HG03280 (cell line): Measurements from ENCODE around the gene NELL1.

Source experiments
- ATAC-seq: cut with Tn5 transposase; IDR thresholded peaks from one replicate; pipeline ENCODE4 v1.9.1; 2021; ENCODE audit warnings: mild to moderate bottlenecking, moderate library complexity; ENCODE audit not compliant: unreplicated experiment

Gene NELL1

GRCh38 chr11:20668844-20669819, at the start of gene NELL1:
NELL1 (plus strand) TSS chr11:20669586.
- ATAC-seq = no peak

- no peak for ATAC-seq
Observed at GRCh38 chr11:20620988-20621387, 48.4 kb upstream of the NELL1 start.

- no peak for ATAC-seq
Observed at GRCh38 chr11:20621679-20622078, 47.7 kb upstream of the NELL1 start.

- no peak for ATAC-seq
Observed at GRCh38 chr11:20623252-20623651, 46.1 kb upstream of the NELL1 start.

- no peak for ATAC-seq
Observed at GRCh38 chr11:20626279-20626678, 43.1 kb upstream of the NELL1 start.

GRCh38 chr11:20627026-20627425, 42.4 kb upstream of the NELL1 start:
- ATAC-seq = no peak

GRCh38 chr11:20627701-20628100, 41.7 kb upstream of the NELL1 start:
- no peak for ATAC-seq

GRCh38 chr11:20631519-20632168, 37.7 kb upstream of the NELL1 start:
- no peak for ATAC-seq

GRCh38 chr11:20632169-20632532, 37.2 kb upstream of the NELL1 start:
- no peak for ATAC-seq

GRCh38 chr11:20634044-20634443, 35.3 kb upstream of the NELL1 start:
- ATAC-seq = no peak

GRCh38 chr11:20634781-20635180, 34.6 kb upstream of the NELL1 start:
- no peak for ATAC-seq

- ATAC-seq = no peak
Observed at GRCh38 chr11:20638074-20638473, 31.3 kb upstream of the NELL1 start.

- no peak for ATAC-seq
Observed at GRCh38 chr11:20639688-20640087, 29.7 kb upstream of the NELL1 start.

- no peak for ATAC-seq
Observed at GRCh38 chr11:20640401-20640800, 29.0 kb upstream of the NELL1 start.

GRCh38 chr11:20644360-20644759, 25.0 kb upstream of the NELL1 start:
- no peak for ATAC-seq

- no peak for ATAC-seq
Observed at GRCh38 chr11:20647976-20648565, 21.3 kb upstream of the NELL1 start.

- no peak for ATAC-seq
Observed at GRCh38 chr11:20652150-20652806, 17.1 kb upstream of the NELL1 start.

- no peak for ATAC-seq
Observed at GRCh38 chr11:20654038-20654437, 15.3 kb upstream of the NELL1 start.

GRCh38 chr11:20656901-20657300, 12.5 kb upstream of the NELL1 start:
- no peak for ATAC-seq

- no peak for ATAC-seq
Observed at GRCh38 chr11:20658135-20658534, 11.3 kb upstream of the NELL1 start.

GRCh38 chr11:20661445-20661844, 7.9 kb upstream of the NELL1 start:
- no peak for ATAC-seq
